ENCODE results near the gene TBC1D3D. TPM values are rescaled to one million over a fixed set of nuclear protein-coding genes. Genes with fewer than 3 reads are reported as not detected.
"Not testable (repeated sequence)": the region's sequence is repeated elsewhere in the genome, so short reads cannot be mapped to it uniquely, and the experiment has no call there.

The TBC1D3D gene
- total RNA-seq (under 1 TPM in 2 of 6 donors, not detected in 4; 0.28 to 0.35 TPM), polyA plus RNA-seq (1 to 10 TPM in 1 of 2 donors, not detected in 1; 4.3 TPM)

DNA sequence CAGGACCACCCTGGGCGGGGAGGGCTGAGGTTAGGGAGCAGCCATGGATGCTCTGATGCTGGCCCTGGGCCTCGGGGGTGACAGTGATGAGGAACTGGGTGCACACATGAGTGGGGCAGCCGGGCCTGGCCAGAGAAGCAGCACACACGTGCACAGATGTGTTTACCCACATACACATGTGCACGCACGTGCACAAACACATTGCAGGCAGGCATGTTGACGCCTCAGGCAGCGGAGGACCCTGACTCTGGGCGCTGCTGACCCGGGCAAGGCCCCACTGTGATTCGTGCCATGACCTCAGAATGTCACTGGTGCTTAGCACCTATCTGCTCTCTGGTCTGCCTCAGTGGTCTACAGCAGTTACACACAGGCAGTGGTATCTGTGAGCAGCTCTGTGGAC is at the start of gene TBC1D3D:
Gene TBC1D3D (plus strand): TSS at position 301 of the 400 bp plus-strand sequence. CDS start 1,585 bp downstream, outside the sequence.
- H3K9me3 ChIP-seq; H3K4me3 ChIP-seq; H3K36me3 ChIP-seq; H3K27ac ChIP-seq; DNase-seq; H3K4me1 ChIP-seq; intact Hi-C loops (cut with DNase I); H3K27me3 ChIP-seq; FAIRE-seq; ATAC-seq: not testable (repeated sequence)
- no CpG with 5 or more reads among the region's 11 CpGs for WGBS, 2 donors

DNA sequence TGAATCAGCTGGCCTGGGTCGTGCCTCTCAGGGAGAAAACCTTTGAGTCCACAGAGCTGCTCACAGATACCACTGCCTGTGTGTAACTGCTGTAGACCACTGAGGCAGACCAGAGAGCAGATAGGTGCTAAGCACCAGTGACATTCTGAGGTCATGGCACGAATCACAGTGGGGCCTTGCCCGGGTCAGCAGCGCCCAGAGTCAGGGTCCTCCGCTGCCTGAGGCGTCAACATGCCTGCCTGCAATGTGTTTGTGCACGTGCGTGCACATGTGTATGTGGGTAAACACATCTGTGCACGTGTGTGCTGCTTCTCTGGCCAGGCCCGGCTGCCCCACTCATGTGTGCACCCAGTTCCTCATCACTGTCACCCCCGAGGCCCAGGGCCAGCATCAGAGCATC is 14.8 kb upstream of the TBC1D3D start, which contains the start of gene TBC1D3L:
Gene TBC1D3L (minus strand): TSS at position 101 of the 400 bp plus-strand sequence. CDS start 1,540 bp downstream, outside the sequence.
- H3K9me3 ChIP-seq; H3K4me1 ChIP-seq; H3K27ac ChIP-seq; H3K4me3 ChIP-seq; ATAC-seq; H3K27me3 ChIP-seq; FAIRE-seq; DNase-seq; intact Hi-C loops (cut with DNase I); H3K36me3 ChIP-seq: not testable (repeated sequence)
- no CpG with 5 or more reads among the region's 11 CpGs for WGBS, 2 donors

Other genes with a start within 250 kb of the TBC1D3D start
- not detected for gene TBC1D3K, start 79.6 kb upstream of the TBC1D3D start, total RNA-seq
- not detected for gene TBC1D3K, start 79.6 kb upstream of the TBC1D3D start, polyA plus RNA-seq
- gene TBC1D3L, start 14.9 kb upstream of the TBC1D3D start, total RNA-seq: 10 to 100 TPM in 1 of 6 donors, 1 to 10 TPM in 5; 3.8 to 11.0 (median 7.1) TPM
- gene TBC1D3L, start 14.9 kb upstream of the TBC1D3D start, polyA plus RNA-seq: 10 to 100 TPM; 16.6 to 44.3 TPM
- gene TBC1D3C, start 64.7 kb downstream of the TBC1D3D start, total RNA-seq: 1 to 10 TPM in 1 of 6 donors, not detected in 5; 3.1 TPM
- gene TBC1D3C, start 64.7 kb downstream of the TBC1D3D start, polyA plus RNA-seq: under 1 TPM; 0.05 to 0.19 TPM
- gene TBC1D3E, start 124.0 kb downstream of the TBC1D3D start, total RNA-seq: not detected
- not detected for gene TBC1D3E, start 124.0 kb downstream of the TBC1D3D start, polyA plus RNA-seq
- gene TBC1D3, start 188.6 kb downstream of the TBC1D3D start, total RNA-seq: not detected
- gene TBC1D3, start 188.6 kb downstream of the TBC1D3D start, polyA plus RNA-seq: under 1 TPM in 1 of 2 donors, not detected in 1; 0.07 TPM